ENCODE results near the gene GPA33. TPM values are rescaled to one million over a fixed set of nuclear protein-coding genes. Genes with fewer than 3 reads are reported as not detected.
A peak's percentile ranks its signal among the peaks of the same experiment; 100 is the strongest.

The GPA33 gene
- total RNA-seq, 1 experiment from 2014 or later: not detected

DNA sequence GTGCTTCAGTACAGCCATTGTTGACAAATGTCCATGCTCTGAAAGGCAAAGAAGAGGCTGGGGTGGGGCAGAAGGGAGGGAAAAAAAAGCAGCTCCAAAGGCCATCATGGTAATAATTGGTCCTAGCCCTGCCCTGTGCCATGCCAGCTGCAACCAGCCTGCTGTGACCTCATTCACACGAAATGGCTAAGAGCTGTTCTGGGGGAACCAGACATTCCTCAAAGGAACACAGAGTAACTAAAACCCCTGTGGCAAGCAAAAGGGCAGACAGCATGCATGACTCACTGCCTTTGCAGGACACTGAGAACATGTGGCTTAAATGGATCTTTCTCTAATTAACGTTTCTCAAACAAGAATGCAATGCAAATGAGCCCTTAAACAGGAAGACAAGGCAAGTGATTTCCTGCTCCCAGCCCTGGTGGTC lies 46.0 kb upstream of the GPA33 start:
- Histone ChIP-seq H3K18ac (ENCODE audit: insufficient read length, low read depth, low read length) (no peak overlapping the region), H2AK5ac (ENCODE audit: insufficient read length, low read length) (no peak overlapping the region), H3K23ac (ENCODE audit: insufficient read length, low read depth, low read length) (no peak overlapping the region), H2BK5ac (ENCODE audit: insufficient read length, low read length) (no peak overlapping the region), H3K14ac (ENCODE audit: insufficient read depth, low read length) (no peak overlapping the region), H2BK12ac (ENCODE audit: insufficient read length, low read depth, low read length) (no peak overlapping the region), H3K79me2 (ENCODE audit: insufficient read depth, low read length) (no peaks in the 10 kb centered on the region), H3T11ph (ENCODE audit: low read length) (no peak overlapping the region), H4K8ac (replicated peaks; ENCODE audit: insufficient read length, low read depth, low read length) (no peak overlapping the region), H3K79me1 (ENCODE audit: insufficient read depth, low read depth, low read length, poor library complexity, severe bottlenecking) (no peaks in the 10 kb centered on the region), H2BK15ac (ENCODE audit: low read depth, low read length) (no peak overlapping the region), H2BK120ac (ENCODE audit: low read depth, low read length, poor library complexity, severe bottlenecking) (no peak overlapping the region), H3K9me3 (ENCODE audit: control insufficient read depth, low read depth, low read length) (no peaks in the 10 kb centered on the region), H3K23me2 (ENCODE audit: insufficient read length, low read depth, low read length, poor library complexity, severe bottlenecking) (no peaks in the 10 kb centered on the region), H4K20me1 (ENCODE audit: control insufficient read depth, insufficient read depth, insufficient read length) (no peaks in the 10 kb centered on the region), H2AFZ (ENCODE audit: low read length) (no peak overlapping the region), H3K4me1 (ENCODE audit: insufficient read depth, low read length) (peaks cover 8% of the 10 kb centered on the region), H4K91ac (ENCODE audit: insufficient read length, low read depth, low read length) (no peak overlapping the region), H4K5ac (ENCODE audit: insufficient read length, low read depth, low read length) (no peak overlapping the region), H3K9ac (ENCODE audit: extremely low read depth, insufficient read length, low read length) (no peak overlapping the region), H2BK20ac (ENCODE audit: low read depth, low read length, poor library complexity, severe bottlenecking) (no peak overlapping the region), H3K4me2 (ENCODE audit: insufficient read depth, insufficient read length, low read length) (no peak overlapping the region), H3K27me3 (ENCODE audit: insufficient read depth, low read length) (no peaks in the 10 kb centered on the region), H3K27ac (ENCODE audit: insufficient read length, low read depth, low read length) (no peak overlapping the region), H3K56ac (ENCODE audit: insufficient read length, low read depth, low read length) (no peak overlapping the region), H3K4ac (ENCODE audit: low read depth, low read length) (no peak overlapping the region)
- Mint-ChIP-seq H3K36me3 (ENCODE audit: insufficient read depth in 1 of 3, low read depth in 3 of 3) (peaks cover 0 to 4% (median 4%) of the 10 kb centered on the region in 3 experiments; a peak in 3 of 7 replicates), H3K27ac (peak overlapping the region in 2 of 3 experiments; percentile 29 to 60; a peak in 1 of 7 replicates), H3K4me1 (peaks cover 48 to 54% of the 10 kb centered on the region in 2 experiments), H3K9me3 (peaks cover 4 to 6% of the 10 kb centered on the region in 2 experiments; a peak in 4 of 5 replicates), H3K4me3 (no peak overlapping the region), H3K27me3 (ENCODE audit: low read depth) (peaks cover 1% of the 10 kb centered on the region; the same call in 1 of the 2 replicates)
- WGBS (ENCODE audit: extremely low coverage, insufficient read length, low lambda C conversion rate): no CpG with 5 or more reads among the region's 2 CpGs
- TF ChIP-seq, protein P1, sequence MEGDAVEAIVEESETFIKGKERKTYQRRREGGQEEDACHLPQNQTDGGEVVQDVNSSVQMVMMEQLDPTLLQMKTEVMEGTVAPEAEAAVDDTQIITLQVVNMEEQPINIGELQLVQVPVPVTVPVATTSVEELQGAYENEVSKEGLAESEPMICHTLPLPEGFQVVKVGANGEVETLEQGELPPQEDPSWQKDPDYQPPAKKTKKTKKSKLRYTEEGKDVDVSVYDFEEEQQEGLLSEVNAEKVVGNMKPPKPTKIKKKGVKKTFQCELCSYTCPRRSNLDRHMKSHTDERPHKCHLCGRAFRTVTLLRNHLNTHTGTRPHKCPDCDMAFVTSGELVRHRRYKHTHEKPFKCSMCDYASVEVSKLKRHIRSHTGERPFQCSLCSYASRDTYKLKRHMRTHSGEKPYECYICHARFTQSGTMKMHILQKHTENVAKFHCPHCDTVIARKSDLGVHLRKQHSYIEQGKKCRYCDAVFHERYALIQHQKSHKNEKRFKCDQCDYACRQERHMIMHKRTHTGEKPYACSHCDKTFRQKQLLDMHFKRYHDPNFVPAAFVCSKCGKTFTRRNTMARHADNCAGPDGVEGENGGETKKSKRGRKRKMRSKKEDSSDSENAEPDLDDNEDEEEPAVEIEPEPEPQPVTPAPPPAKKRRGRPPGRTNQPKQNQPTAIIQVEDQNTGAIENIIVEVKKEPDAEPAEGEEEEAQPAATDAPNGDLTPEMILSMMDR (conservative IDR thresholded peaks at IDR 0.05): no peak
- no peak for DNase-seq
